Measurements from ENCODE around the gene PTPRK. TPM values are rescaled to one million over a fixed set of nuclear protein-coding genes. Genes with fewer than 3 reads are reported as not detected.

PTPRK gene
- polyA plus RNA-seq, 3 donors: 0.01 TPM; not detected in 2

DNA sequence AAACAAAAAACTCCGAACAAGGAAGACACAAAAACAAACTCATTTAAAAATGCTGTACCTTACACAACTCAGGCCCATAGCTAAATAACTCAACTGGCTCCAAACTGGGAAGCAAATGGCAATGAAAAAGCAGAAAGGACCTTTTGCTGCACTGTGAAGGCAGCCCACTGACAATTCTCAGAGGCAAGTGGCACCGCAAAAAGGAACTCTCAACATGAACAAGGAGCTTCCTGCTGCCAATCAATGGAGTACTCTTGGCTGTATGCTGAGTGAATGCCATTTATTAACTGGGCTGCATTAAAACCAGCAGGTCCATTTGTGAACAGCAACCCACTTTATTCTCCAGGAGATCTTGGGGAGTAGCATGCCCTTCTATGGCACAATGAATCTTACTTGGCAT is 209.9 kb downstream of the PTPRK start:
- TF ChIP-seq, protein P1, sequence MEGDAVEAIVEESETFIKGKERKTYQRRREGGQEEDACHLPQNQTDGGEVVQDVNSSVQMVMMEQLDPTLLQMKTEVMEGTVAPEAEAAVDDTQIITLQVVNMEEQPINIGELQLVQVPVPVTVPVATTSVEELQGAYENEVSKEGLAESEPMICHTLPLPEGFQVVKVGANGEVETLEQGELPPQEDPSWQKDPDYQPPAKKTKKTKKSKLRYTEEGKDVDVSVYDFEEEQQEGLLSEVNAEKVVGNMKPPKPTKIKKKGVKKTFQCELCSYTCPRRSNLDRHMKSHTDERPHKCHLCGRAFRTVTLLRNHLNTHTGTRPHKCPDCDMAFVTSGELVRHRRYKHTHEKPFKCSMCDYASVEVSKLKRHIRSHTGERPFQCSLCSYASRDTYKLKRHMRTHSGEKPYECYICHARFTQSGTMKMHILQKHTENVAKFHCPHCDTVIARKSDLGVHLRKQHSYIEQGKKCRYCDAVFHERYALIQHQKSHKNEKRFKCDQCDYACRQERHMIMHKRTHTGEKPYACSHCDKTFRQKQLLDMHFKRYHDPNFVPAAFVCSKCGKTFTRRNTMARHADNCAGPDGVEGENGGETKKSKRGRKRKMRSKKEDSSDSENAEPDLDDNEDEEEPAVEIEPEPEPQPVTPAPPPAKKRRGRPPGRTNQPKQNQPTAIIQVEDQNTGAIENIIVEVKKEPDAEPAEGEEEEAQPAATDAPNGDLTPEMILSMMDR (IDR thresholded peaks at IDR 0.05): no peak
- intact Hi-C loops (cut with micrococcal nuclease): no loop called here
- Histone ChIP-seq H3K4me2 (replicated peaks; ENCODE audit: extremely low read depth, low read length, poor library complexity, severe bottlenecking) (no peak overlapping the region), H4K20me1 (ENCODE audit: insufficient read depth, low read length) (no peaks in the 10 kb centered on the region), H3K79me2 (ENCODE audit: insufficient read depth, low read length) (no peaks in the 10 kb centered on the region), H3K27ac (ENCODE audit: low read depth in 1 of 2, low read length in 2 of 2) (no peak overlapping the region), H3K9ac (ENCODE audit: insufficient read depth, low read length, poor library complexity, severe bottlenecking) (no peak overlapping the region), H3K4me3 (replicated peaks in 1 of 3; ENCODE audit: low read depth in 2 of 3, low read length in 3 of 3) (no peak overlapping the region), H3K9me3 (replicated peaks in 1 of 2; ENCODE audit: control insufficient read depth in 1 of 2, insufficient read depth in 1 of 2, low read length in 2 of 2) (no peaks in the 10 kb centered on the region), H3K36me3 (replicated peaks in 1 of 2; ENCODE audit: control insufficient read depth in 1 of 2, insufficient read depth in 2 of 2, low read length in 2 of 2) (no peaks in the 10 kb centered on the region), H2AFZ (ENCODE audit: insufficient read depth, low read depth, low read length, poor library complexity, severe bottlenecking) (no peak overlapping the region), H3K4me1 (ENCODE audit: control insufficient read depth in 1 of 2, insufficient read depth in 2 of 2, low read length in 2 of 2) (peaks cover 0 to 4% of the 10 kb centered on the region in 2 donors), H3K27me3 (ENCODE audit: control insufficient read depth in 2 of 2, insufficient read depth in 2 of 2, low read length in 2 of 2) (no peaks in the 10 kb centered on the region)
- H3K27ac Mint-ChIP-seq: no peak overlapping the region
- H3K4me3 Mint-ChIP-seq: no peak overlapping the region
- WGBS (ENCODE audit: insufficient coverage): 57% methylated on average over 1 of the region's 2 CpGs
- peaks cover 23% of the 10 kb centered on the region for H3K4me1 Mint-ChIP-seq
- no peaks in the 10 kb centered on the region for H3K36me3 Mint-ChIP-seq
- H3K9me3 Mint-ChIP-seq: peaks cover 0 to 2% (median 1%) of the 10 kb centered on the region in 7 donors
- no peaks in the 10 kb centered on the region for H3K27me3 Mint-ChIP-seq (ENCODE audit: low read depth in 3 of 3)
- DNase-seq: no peak

DNA sequence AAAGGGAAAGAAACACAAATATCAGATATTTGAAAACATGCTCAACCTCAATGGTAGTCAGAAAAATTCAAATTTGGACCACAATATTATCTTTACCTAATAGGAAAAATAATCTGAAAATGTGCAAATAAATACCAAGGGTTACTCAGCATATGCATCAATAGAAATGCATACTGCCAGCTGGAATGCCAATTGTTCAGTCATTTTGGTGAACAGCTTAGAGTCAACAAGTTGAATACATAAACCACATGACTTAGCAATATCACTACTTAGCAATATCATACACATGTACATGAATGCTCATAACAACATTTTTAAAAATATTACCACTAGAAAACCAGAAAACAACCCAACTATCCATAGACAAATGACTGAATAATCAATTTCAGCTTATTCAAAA is 212.7 kb downstream of the PTPRK start:
- no peak overlapping the region for H3K27ac Mint-ChIP-seq
- H3K4me3 Mint-ChIP-seq: no peak overlapping the region
- no peaks in the 10 kb centered on the region for H3K27me3 ChIP-seq (ENCODE audit: control insufficient read depth in 2 of 2, insufficient read depth in 2 of 2, low read length in 2 of 2)
- no peaks in the 10 kb centered on the region for H4K20me1 ChIP-seq (ENCODE audit: insufficient read depth, low read length)
- intact Hi-C loops (cut with micrococcal nuclease): no loop called here
- no peaks in the 10 kb centered on the region for H3K36me3 ChIP-seq (replicated peaks in 1 of 2; ENCODE audit: control insufficient read depth in 1 of 2, insufficient read depth in 2 of 2, low read length in 2 of 2)
- no peaks in the 10 kb centered on the region for H3K27me3 Mint-ChIP-seq (ENCODE audit: low read depth in 3 of 3)
- no peaks in the 10 kb centered on the region for H3K79me2 ChIP-seq (ENCODE audit: insufficient read depth, low read length)
- H3K9me3 ChIP-seq (replicated peaks in 1 of 2; ENCODE audit: control insufficient read depth in 1 of 2, insufficient read depth in 1 of 2, low read length in 2 of 2): no peaks in the 10 kb centered on the region
- no peaks in the 10 kb centered on the region for H3K36me3 Mint-ChIP-seq
- H3K4me1 ChIP-seq (ENCODE audit: control insufficient read depth in 1 of 2, insufficient read depth in 2 of 2, low read length in 2 of 2): peaks cover 4 to 7% of the 10 kb centered on the region in 2 donors
- H3K27ac ChIP-seq (ENCODE audit: low read depth in 1 of 2, low read length in 2 of 2): no peak overlapping the region
- no peak overlapping the region for H3K4me2 ChIP-seq (replicated peaks; ENCODE audit: extremely low read depth, low read length, poor library complexity, severe bottlenecking)
- H3K4me1 Mint-ChIP-seq: peaks cover 36% of the 10 kb centered on the region
- DNase-seq: no peak
- no peak overlapping the region for H3K9ac ChIP-seq (ENCODE audit: insufficient read depth, low read length, poor library complexity, severe bottlenecking)
- no peak overlapping the region for H3K4me3 ChIP-seq (replicated peaks in 1 of 3; ENCODE audit: low read depth in 2 of 3, low read length in 3 of 3)
- H3K9me3 Mint-ChIP-seq: peaks cover 0 to 7% (median 5%) of the 10 kb centered on the region in 7 donors
- H2AFZ ChIP-seq (ENCODE audit: insufficient read depth, low read depth, low read length, poor library complexity, severe bottlenecking): no peak overlapping the region
- TF ChIP-seq, protein P1 (IDR thresholded peaks at IDR 0.05): no peak

All from CD14-positive monocyte (primary cell).